Measurements from ENCODE around the gene GPC5.

DNA sequence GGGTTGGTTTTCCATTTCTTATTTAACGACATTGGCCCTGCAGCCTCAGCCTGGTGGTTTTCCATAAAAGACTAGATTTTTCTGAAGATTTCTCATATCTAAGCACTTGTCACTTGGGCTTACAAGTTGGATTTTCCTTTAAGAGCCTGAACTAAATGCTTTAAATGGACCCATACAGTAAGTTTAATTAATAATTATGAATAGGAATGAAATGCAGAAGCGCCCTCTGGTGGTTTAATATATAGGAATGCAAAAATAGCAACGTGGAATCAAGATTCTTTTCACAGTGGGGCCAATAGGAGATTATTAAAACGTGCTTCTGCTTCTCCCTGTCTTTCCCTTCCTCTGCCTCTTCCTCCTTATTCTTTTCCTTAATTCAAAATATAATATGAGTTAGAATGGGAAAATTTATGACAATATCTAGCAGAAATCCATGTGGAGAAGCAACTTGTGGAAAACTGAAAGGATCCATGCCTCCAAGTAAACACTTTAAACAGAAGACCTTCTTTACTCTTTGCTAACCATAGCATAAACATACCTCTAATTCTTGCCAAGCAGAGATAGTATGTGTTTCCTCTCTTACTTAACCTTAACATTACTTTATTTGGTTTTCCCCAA lies 324.0 kb downstream of the GPC5 start:
- TF ChIP-seq TAF1 (IDR thresholded peaks at IDR 0.05; ENCODE audit: borderline replicate concordance, insufficient read depth, low read length) (no peak), SIN3A (IDR thresholded peaks at IDR 0.05; ENCODE audit: borderline replicate concordance, insufficient read depth, low read length) (no peak)

All from PFSK-1 (cell line).